Fibroblast of skin of left quadriceps (primary cell): ENCODE data around the gene ARPP21.

Experiments used
- DNase-seq, 2 experiments: peaks; one replicate each; pipeline ENCODE4 v3.0.0-alpha.2; 2013; ENCODE audit warnings: low read depth in 2 of 2

The ARPP21 gene

GRCh38 chr3:35737527-35737926 lies 98.2 kb downstream of the ARPP21 start:
- no peak for DNase-seq

DNA sequence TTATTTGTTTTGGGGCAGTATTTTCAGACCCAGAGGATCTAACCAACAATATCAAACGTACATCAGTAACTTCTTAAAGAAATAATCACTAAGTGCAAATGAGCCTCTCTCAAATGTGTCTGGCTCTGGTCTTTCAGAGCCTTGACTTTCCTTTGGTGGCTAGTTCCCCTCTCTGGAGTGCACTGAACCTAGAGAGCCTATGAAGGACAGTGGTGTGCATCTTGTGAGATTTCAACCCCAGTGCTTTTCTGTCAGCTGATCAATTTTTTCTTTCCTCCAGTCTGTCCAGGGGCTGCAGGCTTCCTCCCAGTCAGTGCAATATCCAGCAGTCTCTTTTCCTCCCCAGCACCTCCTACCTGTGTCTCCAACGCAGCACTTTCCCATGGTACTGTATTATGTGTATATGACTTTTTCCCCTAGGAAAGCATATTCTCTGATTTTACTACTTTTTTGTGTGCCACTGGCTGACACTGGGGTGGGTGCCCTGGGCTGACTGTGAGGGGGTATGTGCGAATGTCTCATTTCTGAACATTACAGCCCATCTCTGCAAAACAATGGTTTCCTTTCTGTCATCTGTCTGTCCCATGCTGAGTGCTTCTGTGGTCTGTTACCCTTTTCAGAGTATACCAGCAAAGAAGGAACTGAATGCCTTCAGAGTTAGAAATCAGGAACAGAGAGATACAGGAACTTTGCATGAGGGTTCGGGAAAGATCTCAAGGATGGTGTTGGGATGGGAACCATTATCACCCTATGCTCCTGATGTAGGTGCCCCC lies 98.8 kb downstream of the ARPP21 start:
- DNase-seq, result no peak

- DNase-seq, result no peak
Observed at GRCh38 chr3:35739181-35739809, 100.0 kb downstream of the ARPP21 start.

- DNase-seq, result no peak
Observed at GRCh38 chr3:35739964-35740527, 100.7 kb downstream of the ARPP21 start.

DNA sequence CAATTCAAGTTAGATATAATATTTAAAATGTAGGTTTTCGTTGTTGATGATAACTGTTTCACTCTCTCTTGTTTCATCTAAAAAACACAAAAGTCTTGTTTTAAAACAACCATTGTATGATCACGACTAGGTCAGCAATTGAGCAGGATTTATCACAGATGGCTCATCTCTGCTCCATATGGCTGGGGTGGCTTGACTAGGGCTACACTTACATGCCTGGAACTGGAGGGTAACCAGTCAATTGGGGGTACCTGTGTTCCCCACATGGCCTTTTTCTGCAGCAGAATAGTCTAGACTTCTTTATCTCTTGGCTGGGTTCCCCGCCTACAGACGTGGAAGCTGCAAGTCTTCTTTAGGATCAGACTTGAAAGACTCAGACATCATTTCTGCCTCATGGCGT lies 103.9 kb downstream of the ARPP21 start:
- no peak for DNase-seq

GRCh38 chr3:35744419-35744818 lies 105.1 kb downstream of the ARPP21 start:
- DNase-seq, result no peak

DNA sequence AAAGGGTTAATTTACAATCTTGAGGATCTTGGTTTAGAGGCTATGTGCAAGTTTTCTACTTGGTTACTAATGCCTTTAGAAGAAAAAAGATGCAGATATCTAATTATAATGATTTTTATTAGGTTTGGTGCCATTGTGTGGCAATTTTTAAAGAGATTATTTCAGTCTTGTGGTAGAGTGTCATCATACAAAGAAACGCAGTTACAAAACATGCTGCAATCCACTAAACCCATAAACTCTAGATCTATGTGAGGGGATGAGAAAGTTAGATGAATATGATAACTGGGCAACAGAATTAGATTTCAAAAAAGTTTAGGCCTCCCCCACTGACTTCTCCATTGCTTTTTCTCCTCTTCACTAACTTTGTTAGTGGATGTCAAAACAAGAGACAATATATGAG lies 106.0 kb downstream of the ARPP21 start:
- DNase-seq, result no peak

DNA sequence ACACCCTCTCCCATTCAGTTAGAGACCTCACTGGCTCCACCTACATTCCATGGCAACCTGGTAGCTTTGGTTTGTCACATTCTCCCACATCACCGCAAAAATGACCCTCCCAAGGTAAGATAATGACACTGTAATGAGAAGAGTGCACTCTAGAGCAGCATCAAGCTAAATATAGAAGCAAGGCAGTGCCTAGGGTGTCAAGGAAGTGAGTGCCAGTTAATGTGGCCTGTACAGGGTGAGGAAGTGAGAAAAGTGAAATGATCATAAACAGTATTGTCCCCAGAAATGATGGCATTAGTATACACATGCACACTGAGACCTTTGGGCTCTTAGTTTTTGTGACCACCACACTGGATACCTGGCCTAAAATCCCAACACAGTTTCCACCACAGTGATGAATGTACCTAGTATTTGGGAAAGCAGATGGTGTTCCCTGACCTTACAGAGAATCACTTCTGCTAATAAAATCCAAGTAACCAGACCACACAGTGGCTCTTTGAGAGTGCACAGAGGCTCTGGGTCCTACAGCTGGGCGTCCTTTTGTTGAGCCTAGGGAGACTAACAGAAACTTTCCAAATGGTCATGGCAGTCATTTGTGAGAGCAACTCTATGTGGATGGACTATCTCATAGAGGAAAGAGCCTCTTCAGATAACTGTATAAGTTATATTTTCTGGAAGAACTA lies 106.6 kb downstream of the ARPP21 start:
- DNase-seq, result no peak

DNA sequence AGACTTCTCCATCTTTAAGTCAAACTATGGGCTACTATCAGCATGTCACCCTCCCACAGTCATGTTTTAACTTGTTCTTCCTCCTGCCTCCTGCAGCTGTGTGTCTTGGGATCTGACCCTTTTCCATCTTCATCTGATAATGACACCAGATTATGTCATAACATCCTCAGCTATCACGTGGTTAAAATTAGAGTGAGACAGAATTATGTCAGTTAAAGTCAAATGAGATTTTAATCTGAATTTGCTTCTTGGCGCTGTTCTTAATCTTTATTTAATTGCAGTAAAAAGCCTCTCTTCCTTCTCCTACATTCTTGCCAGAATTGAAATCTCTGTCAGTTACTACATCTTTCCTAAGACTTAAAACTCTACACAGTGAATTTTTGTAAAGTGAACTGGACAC lies 107.2 kb downstream of the ARPP21 start:
- DNase-seq, result no peak

DNA sequence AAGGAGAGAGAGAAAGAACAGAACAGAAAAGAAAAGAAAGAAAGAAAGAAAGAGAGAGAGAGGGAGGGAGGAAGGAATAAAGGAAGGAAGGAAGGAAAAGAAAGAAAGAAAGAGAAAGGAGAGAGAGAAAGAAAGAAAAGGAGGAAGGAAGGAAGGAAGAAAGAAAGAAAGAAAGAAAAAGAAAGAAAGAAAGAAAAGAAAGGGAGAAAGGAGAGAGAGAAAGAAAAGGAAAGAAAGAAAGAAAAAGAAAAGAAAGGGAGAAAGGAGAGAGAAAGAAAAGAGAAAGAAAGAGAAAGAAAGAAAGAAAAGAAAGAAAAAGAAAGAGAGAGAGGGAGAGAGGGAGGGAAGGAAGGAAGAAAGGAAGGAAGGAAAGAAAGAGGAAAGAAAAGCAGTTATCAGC lies 108.8 kb downstream of the ARPP21 start:
- no peak for DNase-seq

GRCh38 chr3:35751207-35751606 lies 111.9 kb downstream of the ARPP21 start:
- no peak for DNase-seq

DNA sequence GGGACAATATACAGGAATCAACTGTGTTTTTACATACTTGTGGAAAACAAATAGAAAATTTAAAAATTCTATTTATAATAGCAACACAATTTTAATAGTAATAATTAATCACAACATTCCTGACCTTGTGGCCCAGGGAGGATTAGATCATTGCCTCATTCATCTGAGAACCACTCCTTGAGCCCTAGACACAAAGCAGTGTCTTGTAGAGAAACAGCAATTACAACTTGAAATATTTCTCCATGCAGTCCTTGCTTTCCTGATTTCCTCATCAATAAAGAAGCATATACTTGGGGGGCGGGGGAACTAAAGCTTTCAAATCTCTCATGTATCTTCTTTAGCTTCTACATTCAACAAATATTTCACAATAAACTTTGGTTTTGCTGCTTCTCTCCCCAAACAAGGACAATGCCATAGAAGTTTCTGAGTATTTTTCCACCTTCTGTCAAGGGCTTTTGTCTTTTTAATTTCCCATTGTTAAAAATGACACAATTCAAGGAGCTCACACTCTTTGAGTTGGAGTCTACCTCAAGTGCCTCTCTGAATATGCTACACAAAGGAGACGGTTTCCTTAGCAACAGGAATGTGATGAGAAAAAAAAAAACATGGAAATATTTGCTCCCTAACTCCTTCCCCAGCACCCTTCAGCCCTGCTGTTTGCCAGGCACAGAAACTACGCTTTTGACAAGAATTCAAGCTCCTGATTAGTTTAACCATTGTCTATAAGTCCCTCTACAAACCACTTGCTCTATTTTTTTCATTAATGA lies 118.8 kb downstream of the ARPP21 start:
- DNase-seq, result no peak

DNA sequence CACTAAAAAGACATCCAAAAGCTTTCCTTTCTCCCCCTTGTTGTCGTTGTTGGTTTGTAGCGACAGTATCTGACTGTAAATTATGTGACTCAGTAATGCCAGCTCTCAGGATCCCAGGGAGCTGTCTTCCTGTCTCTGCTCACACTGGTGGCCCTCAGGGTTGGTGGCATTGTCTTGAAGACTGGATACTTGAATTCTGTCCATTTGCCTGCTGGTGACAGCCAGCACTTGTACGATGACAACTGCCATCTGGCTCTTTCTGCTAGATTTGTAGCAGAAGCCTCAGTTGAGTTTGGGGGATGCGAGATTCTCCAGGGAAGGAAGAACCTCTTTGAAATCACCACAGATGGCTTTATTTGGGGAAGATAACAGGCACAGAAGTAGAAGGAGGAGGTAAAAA lies 120.8 kb downstream of the ARPP21 start:
- DNase-seq, result no peak

DNA sequence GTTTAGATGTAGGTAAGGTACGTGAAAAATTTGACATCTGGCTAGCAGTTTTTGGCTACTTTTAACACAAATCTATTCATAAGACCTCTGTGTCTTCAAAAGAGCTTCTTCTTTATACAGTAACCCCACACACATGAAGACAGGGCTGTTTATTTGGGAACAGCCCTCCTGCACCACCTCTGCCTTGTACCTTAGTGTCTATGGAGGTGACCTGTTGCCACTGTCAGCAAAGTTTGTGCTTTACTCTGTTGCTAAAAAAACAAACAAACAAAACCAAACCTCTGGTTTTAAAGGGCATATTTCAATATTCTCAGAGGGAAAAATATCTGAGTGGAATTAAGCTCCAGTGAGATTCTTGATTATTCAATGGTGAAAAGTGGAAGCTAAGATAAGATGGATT lies 122.0 kb downstream of the ARPP21 start:
- no peak for DNase-seq

DNA sequence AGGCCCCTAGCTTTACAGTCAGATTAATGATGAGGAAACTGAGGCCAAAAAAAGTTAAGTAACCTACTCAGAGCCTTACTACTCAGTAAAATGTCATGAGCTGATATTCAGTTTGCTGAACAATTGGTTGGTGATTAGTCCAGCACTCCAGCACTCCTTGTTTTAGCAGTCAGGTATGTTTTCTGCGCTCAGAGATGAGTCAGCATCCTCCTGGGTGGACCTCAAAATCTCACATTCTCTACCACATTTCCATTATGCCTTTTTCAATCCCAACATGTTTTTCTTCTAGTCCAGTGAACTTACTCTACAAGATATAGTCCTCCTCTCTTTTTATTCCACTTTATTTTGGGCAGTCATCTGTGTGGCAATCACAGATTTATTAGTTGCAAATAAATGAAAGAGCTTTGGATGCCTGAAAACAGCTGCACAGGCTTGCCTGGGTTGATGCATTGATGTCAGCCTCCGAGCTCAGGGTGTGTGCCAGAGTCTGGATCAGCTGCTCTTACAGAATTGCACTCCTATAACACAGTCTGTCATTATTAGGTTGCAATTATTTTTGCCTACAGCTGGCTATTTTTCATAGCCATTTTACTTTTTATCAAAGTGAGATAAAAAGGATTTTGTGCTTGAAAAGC lies 133.2 kb downstream of the ARPP21 start:
- DNase-seq, result no peak

DNA sequence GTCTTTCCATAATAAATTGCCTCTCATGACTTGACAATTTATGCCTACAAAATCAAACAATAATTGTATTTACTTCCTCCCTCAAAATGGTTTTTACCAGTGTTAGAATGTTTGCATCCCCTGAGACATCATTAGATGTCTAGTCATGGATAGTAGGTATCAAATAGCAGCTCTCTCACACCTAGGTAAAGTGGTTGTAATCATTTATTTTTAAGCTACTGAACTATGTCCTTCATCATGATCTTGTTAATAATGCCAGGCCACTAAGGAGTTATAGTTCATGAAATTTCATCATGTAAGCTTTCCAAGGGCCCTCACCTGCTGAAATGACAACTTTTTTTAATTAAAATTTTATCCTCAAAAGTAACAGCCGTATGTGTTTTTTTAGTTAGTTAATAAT lies 134.1 kb downstream of the ARPP21 start:
- DNase-seq, result no peak

GRCh38 chr3:35776346-35776745 lies 137.0 kb downstream of the ARPP21 start:
- no peak for DNase-seq

DNA sequence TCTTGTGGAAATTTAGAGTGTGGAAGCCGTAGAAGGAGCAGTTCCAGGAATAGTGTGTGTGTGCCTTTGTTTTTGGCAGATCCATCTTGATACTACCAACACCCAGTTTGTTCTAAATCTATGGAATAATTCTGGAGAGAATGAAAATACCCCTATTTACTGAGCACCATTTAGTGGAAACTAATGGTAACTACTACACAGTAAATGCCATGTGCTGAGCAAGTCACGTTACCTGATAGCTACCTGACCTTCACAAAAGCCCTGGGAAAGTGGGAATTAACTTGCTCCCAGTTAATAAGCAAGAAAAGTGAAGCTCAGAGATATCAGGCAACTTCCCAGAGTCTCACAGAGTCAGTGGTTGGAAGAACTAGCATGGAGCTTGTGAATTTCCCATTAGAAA lies 137.7 kb downstream of the ARPP21 start:
- no peak for DNase-seq

DNA sequence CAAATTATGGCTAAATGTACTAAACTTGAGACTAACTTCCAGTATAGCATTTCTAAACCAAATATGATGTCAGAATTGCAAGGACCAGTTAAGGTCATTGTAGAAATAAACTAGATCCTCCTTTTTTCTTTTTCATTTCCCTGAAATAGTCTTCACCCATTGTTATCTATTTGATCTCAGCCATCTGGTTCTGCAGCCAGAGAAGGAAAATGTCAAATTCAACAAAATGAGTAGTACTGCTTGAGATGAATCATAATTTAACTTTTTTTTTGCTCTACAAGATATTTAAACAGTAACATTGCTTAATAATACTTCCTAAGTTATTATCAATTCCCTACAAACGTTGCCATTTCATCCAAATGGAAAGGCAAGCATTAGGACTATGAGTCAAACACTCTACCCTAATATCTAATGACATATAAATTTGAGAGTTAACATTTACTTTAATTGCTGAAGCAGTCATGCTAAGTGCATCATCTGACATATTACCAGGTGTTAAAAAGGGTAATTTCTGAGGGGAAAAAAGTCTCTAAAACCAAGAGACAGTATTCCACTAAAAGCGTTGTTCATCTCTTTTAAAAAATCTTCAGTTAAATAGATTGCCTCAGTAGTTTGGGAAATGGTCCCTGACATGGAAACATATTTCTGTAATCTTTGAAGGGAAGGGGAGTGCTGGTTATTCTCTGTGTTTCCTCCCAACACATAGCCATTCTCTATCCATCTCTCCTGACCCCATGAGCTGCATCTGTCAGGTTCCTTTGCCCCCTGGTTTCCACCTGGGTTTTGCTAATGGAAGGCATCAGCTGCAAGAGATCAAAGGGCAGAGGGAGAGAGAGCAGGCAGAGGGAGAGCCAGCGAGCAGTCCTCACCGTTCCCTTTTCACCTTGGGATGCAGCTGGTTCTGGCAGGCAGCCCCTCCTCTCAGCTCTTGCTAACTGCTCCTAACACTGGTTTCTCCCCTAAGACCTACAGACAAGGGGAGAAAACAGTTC lies 138.5 kb downstream of the ARPP21 start:
- no peak for DNase-seq

DNA sequence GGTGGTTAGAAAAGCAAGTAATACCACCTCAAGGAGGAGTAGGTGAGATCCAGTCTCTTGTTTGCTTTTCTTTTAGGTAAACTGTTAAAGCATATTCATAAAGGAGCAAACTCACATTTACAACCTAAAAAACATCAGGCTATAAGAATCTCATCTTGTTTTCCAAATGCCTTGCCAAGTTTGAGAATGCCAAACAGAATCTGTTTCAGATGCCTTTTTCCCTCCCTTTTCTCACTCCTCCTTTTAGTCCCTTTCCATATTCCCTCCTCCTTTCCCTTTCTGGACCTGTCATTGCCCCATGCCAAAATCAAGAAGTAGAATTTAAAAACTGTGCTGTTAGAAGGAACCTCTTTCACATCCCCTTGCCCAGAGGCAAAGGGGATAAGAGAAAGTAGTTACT lies 140.3 kb downstream of the ARPP21 start:
- no peak for DNase-seq
